OCI-LY7 (cell line): ENCODE measurements around the gene FOXRED1. TPM values are rescaled to one million over a fixed set of nuclear protein-coding genes. Genes with fewer than 3 reads are reported as not detected.
A peak's percentile ranks its signal among the peaks of the same experiment; 100 is the strongest.

Source experiments
- BruUV-seq: library from RNA; stranded (reverse); fragments of 400-500 nt; replicated peaks from 2 replicates; lab custom pipeline; 2021; lab: Mats Ljungman, UMichigan
- CTCF ChIA-PET: fragments of 300-600 bp; sonication (Branson Sonifier 250); formaldehyde crosslinking; loops from one replicate; lab custom pipeline; 2022; ENCODE audit warnings: antibody characterized with exemption; ENCODE audit not compliant: unreplicated experiment; lab: Charles Lee
- POLR2A ChIA-PET: fragments of 300-600 bp; sonication (Branson Sonifier 250); formaldehyde crosslinking; loops from one replicate; lab custom pipeline; 2022; ENCODE audit warnings: antibody characterized with exemption; lab: Charles Lee
- DNase-seq: peaks from one replicate; pipeline ENCODE4 v3.0.0-alpha.2; 2015; ENCODE audit warnings: low spot score
- H2AFZ ChIP-seq: fragments of 200-600 bp; sonication (generic), shearing (Covaris generic); 2 replicates; pipeline ENCODE4 v1.6.1; 2014; ENCODE audit warnings: mild to moderate bottlenecking, antibody characterized with exemption, low read length, moderate library complexity
- H3K27ac ChIP-seq: fragments of 200-600 bp; sonication (generic); 2 replicates; pipeline ENCODE4 v1.5.1; 2014; ENCODE audit warnings: mixed run types, low read depth, mild to moderate bottlenecking, moderate library complexity, low read length, inconsistent platforms; ENCODE audit not compliant: poor library complexity, severe bottlenecking
- H3K36me3 ChIP-seq: fragments of 200-600 bp; sonication (generic); 2 replicates; pipeline ENCODE4 v1.6.1; 2014; ENCODE audit warnings: mild to moderate bottlenecking, antibody characterized with exemption, low read length, moderate library complexity, mixed read lengths; ENCODE audit not compliant: insufficient read depth
- H3K4me1 ChIP-seq: fragments of 200-600 bp; sonication (generic); 2 replicates; pipeline ENCODE4 v1.5.1; 2014; ENCODE audit warnings: mild to moderate bottlenecking, low read length; ENCODE audit not compliant: insufficient read depth, poor library complexity, severe bottlenecking
- H3K4me2 ChIP-seq: fragments of 200-600 bp; sonication (generic); 2 replicates; pipeline ENCODE4 v1.6.1; 2014; ENCODE audit warnings: mild to moderate bottlenecking, low read length
- H3K4me3 ChIP-seq: fragments of 200-600 bp; sonication (generic); 2 replicates; pipeline ENCODE4 v1.5.1; 2014; ENCODE audit warnings: mild to moderate bottlenecking, low read depth, low read length; ENCODE audit not compliant: poor library complexity, severe bottlenecking
- H3K79me2 ChIP-seq: fragments of 200-600 bp; sonication (generic); 2 replicates; pipeline ENCODE4 v1.6.1; 2016; ENCODE audit warnings: low read depth, mild to moderate bottlenecking, low read length, moderate library complexity, mixed read lengths; ENCODE audit not compliant: insufficient read depth
- H3K9me2 ChIP-seq: fragments of 200-600 bp; sonication (generic); 2 replicates; pipeline ENCODE4 v1.6.1; 2016; ENCODE audit warnings: mild to moderate bottlenecking, low read length, mixed read lengths; ENCODE audit not compliant: insufficient read depth
- H3K9me3 ChIP-seq: fragments of 200-600 bp; sonication (generic); 2 replicates; pipeline ENCODE4 v1.6.1; 2014; ENCODE audit warnings: mild to moderate bottlenecking, mixed run types, low read length, mixed read lengths
- H4K20me1 ChIP-seq: fragments of 200-600 bp; sonication (generic); 2 replicates; pipeline ENCODE4 v1.6.1; 2014; ENCODE audit warnings: mild to moderate bottlenecking, antibody characterized with exemption, low read length, moderate library complexity, mixed read lengths; ENCODE audit not compliant: insufficient read depth
- CTCF ChIP-seq: fragments of 200-600 bp; sonication (generic); conservative IDR thresholded peaks from 2 replicates; pipeline ENCODE4 v1.5.1; 2014; ENCODE audit warnings: mild to moderate bottlenecking, antibody characterized with exemption, low read length, moderate library complexity, mixed read lengths
- EZH2phosphoT487 ChIP-seq: fragments of 200-600 bp; sonication (generic); IDR thresholded peaks from 2 replicates; pipeline ENCODE4 v1.6.1; 2018; ENCODE audit warnings: low read depth, borderline replicate concordance, mild to moderate bottlenecking, mixed run types, antibody characterized with exemption, low read length, moderate library complexity, mixed read lengths
- intact Hi-C: fragments of 100-400 bp; cut with micrococcal nuclease; formaldehyde crosslinking; loops from one replicate; pipeline ENCODE4 v1.10.0; 2022; ENCODE audit not compliant: unreplicated experiment
- total RNA-seq, 2 experiments: library from RNA; depleted of rRNA in 1 of 2; stranded (reverse); fragments of >200 nt in 1 of 2; shearing (Covaris generic) in 1 of 2; gene quantifications; 2 replicates each; pipeline ENCODE4 v1.2.3, GENCODE V29; 2014 to 2022

FOXRED1 gene
- total RNA-seq, 2 experiments from 2014 or later, result 42.5 to 62.4 TPM

GRCh38 chr11:126256216-126256615, 12.7 kb upstream of the FOXRED1 start:
- POLR2A ChIA-PET, result interaction anchor here (0.6 kb wide), 2 partner anchors 236 to 626 kb away, joined by 3 to 6 read pairs; no protein-coding TSS in a partner anchor
- CTCF ChIA-PET, result no interaction called here
- BruUV-seq, result no TSS peak
- intact Hi-C loops, result no loop called here
- no peak for DNase-seq
- Histone ChIP-seq H3K4me1 (no peaks in the 10 kb centered on the region), H3K4me3 (no peak overlapping the region), H3K27ac (no peak overlapping the region), H3K4me2 (no peak overlapping the region), H2AFZ (no peak overlapping the region), H3K9me3 (no peaks in the 10 kb centered on the region), H4K20me1 (no peaks in the 10 kb centered on the region), H3K9me2 (no peaks in the 10 kb centered on the region), H3K36me3 (peaks cover 76% of the 10 kb centered on the region), H3K79me2 (no peaks in the 10 kb centered on the region)
- no peak for TF ChIP-seq CTCF
- no peak for TF ChIP-seq EZH2phosphoT487

- no peak overlapping the region for H3K4me2 ChIP-seq
- ChIA-PET POLR2A (no interaction called here), CTCF (no interaction called here)
- H3K27ac ChIP-seq, result no peak overlapping the region
- no peaks in the 10 kb centered on the region for H3K4me1 ChIP-seq
- intact Hi-C loops, result no loop called here
- no peak for DNase-seq
- H3K79me2 ChIP-seq, result no peaks in the 10 kb centered on the region
- no peak overlapping the region for H3K4me3 ChIP-seq
- no peak overlapping the region for H2AFZ ChIP-seq
- no peaks in the 10 kb centered on the region for H3K9me3 ChIP-seq
- no peaks in the 10 kb centered on the region for H3K9me2 ChIP-seq
- no peak for TF ChIP-seq EZH2phosphoT487
- no peak for TF ChIP-seq CTCF
- no peaks in the 10 kb centered on the region for H4K20me1 ChIP-seq
- TSS peak; percentile 44 for BruUV-seq
- H3K36me3 ChIP-seq, result peaks cover 81% of the 10 kb centered on the region
Measured at GRCh38 chr11:126257144-126257543, 11.8 kb upstream of the FOXRED1 start.

GRCh38 chr11:126257764-126258163, 11.2 kb upstream of the FOXRED1 start:
- ChIA-PET CTCF (no interaction called here), POLR2A (no interaction called here)
- H3K27ac ChIP-seq, result no peak overlapping the region
- no peak for TF ChIP-seq EZH2phosphoT487
- TF ChIP-seq CTCF, result no peak
- BruUV-seq, result no TSS peak
- intact Hi-C loops, result no loop called here
- H3K79me2 ChIP-seq, result no peaks in the 10 kb centered on the region
- H2AFZ ChIP-seq, result no peak overlapping the region
- no peaks in the 10 kb centered on the region for H3K4me1 ChIP-seq
- H3K36me3 ChIP-seq, result peaks cover 80% of the 10 kb centered on the region
- H3K9me3 ChIP-seq, result no peaks in the 10 kb centered on the region
- H3K9me2 ChIP-seq, result no peaks in the 10 kb centered on the region
- no peak overlapping the region for H3K4me3 ChIP-seq
- H3K4me2 ChIP-seq, result no peak overlapping the region
- DNase-seq, result no peak
- H4K20me1 ChIP-seq, result no peaks in the 10 kb centered on the region
